Effector CD8-positive, alpha-beta T cell (primary cell): ENCODE data around the gene CDA.

Source experiments
- DNase-seq: peaks from one replicate; lab custom pipeline; 2025; lab: John Stamatoyannopoulos, UW

Gene CDA

GRCh38 chr1:20648438-20648837 is 59.5 kb downstream of the CDA start:
- DNase-seq: no peak

- no peak for DNase-seq
These were observed 60.0 kb downstream of the CDA start for GRCh38 chr1:20648946-20649345.

GRCh38 chr1:20652300-20652699 is 63.4 kb downstream of the CDA start:
- no peak for DNase-seq

GRCh38 chr1:20654104-20654690 is 65.3 kb downstream of the CDA start:
- DNase-seq: no peak

- DNase-seq: no peak
These were observed 68.1 kb downstream of the CDA start for GRCh38 chr1:20657024-20657423.

GRCh38 chr1:20658166-20658915 is 69.4 kb downstream of the CDA start:
- DNase-seq: no peak

GRCh38 chr1:20660363-20660762 is 71.5 kb downstream of the CDA start:
- no peak for DNase-seq

GRCh38 chr1:20660847-20661206 is 71.9 kb downstream of the CDA start:
- peak; percentile 26 for DNase-seq

GRCh38 chr1:20661207-20662109 is 72.6 kb downstream of the CDA start, which contains the start of gene DDOST:
Gene DDOST (minus strand): TSS chr1:20661369. CDS start chr1:20661350, 19 bp downstream.
- peak; percentile 89 for DNase-seq

- DNase-seq: no peak
These were observed 73.2 kb downstream of the CDA start for GRCh38 chr1:20662110-20662475.

- DNase-seq: no peak
These were observed 74.5 kb downstream of the CDA start for GRCh38 chr1:20663365-20663764.

- DNase-seq: no peak
These were observed 75.2 kb downstream of the CDA start for GRCh38 chr1:20663969-20664715.

- DNase-seq: no peak
These were observed 76.8 kb downstream of the CDA start for GRCh38 chr1:20665726-20666125.

- DNase-seq: no peak
These were observed 77.2 kb downstream of the CDA start for GRCh38 chr1:20666146-20666545.

GRCh38 chr1:20666804-20667203 is 77.9 kb downstream of the CDA start:
- DNase-seq: no peak
